Measurements from ENCODE around the gene DSPP.

DNA sequence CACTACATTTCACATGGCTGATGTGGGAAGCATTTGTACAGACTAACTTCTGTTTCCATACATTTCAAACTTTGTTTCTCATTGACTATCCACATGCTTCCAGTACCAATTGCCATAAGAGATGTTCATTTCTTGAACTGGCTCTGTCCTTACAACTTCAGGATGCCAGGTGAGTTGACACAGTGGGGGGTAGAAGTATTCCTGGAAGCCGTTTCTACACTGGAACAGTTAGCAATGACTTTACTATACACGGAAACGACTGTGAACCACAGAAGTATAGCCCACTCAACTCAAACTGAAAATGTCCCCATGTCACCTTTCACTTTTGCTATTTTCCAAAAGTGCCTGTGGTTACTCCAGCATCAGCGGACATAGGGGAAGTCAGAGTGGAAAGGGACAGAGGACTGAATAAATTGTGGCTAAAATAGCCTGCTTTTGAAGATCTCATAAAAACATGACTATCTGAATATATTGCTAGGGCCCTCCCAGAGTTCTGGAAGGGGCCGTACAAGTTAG, 38.0 kb upstream of the DSPP start:
- TF ChIP-seq, protein P1, sequence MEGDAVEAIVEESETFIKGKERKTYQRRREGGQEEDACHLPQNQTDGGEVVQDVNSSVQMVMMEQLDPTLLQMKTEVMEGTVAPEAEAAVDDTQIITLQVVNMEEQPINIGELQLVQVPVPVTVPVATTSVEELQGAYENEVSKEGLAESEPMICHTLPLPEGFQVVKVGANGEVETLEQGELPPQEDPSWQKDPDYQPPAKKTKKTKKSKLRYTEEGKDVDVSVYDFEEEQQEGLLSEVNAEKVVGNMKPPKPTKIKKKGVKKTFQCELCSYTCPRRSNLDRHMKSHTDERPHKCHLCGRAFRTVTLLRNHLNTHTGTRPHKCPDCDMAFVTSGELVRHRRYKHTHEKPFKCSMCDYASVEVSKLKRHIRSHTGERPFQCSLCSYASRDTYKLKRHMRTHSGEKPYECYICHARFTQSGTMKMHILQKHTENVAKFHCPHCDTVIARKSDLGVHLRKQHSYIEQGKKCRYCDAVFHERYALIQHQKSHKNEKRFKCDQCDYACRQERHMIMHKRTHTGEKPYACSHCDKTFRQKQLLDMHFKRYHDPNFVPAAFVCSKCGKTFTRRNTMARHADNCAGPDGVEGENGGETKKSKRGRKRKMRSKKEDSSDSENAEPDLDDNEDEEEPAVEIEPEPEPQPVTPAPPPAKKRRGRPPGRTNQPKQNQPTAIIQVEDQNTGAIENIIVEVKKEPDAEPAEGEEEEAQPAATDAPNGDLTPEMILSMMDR (IDR thresholded peaks at IDR 0.05) = no peak
- TF ChIP-seq POLR2A (IDR thresholded peaks at IDR 0.05) (no peak), EP300 (IDR thresholded peaks at IDR 0.05; ENCODE audit: low read depth) (no peak), POLR2AphosphoS5 (IDR thresholded peaks at IDR 0.05) (no peak)

All from transverse colon (tissue), 4 donors.